OCI-LY3 (cell line): Measurements from ENCODE around the gene KHSRP.

Source experiments
- H2AFZ ChIP-seq: fragments of 200-600, 300-600 bp; shearing (Covaris generic); 2 replicates; pipeline ENCODE4 v1.6.0; 2014; ENCODE audit warnings: antibody characterized with exemption, low read depth, low read length
- H3K27ac ChIP-seq: fragments of 200-600, 300-600 bp; sonication (generic); 2 replicates; pipeline ENCODE4 v1.5.1; 2014; ENCODE audit warnings: mild to moderate bottlenecking, low read length, moderate library complexity, mixed read lengths
- H3K27me3 ChIP-seq: fragments of 200-600, 300-600 bp; sonication (generic); 2 replicates; pipeline ENCODE4 v1.6.1; 2014; ENCODE audit warnings: low read depth, low read length, mixed read lengths
- H3K36me3 ChIP-seq: fragments of 200-600, 300-600 bp; sonication (generic); replicated peaks from 2 replicates; pipeline ENCODE3; 2014; ENCODE audit warnings: low read depth, low read length, mixed read lengths
- H3K4me1 ChIP-seq: fragments of 300-600, 200-600 bp; sonication (generic); 2 replicates; pipeline ENCODE4 v1.6.1; 2014; ENCODE audit warnings: low read length, mixed read lengths
- H3K4me2 ChIP-seq: fragments of 200-600, 300-600 bp; sonication (generic); 2 replicates; pipeline ENCODE4 v1.6.1; 2014; ENCODE audit warnings: low read length, mixed read lengths
- H3K4me3 ChIP-seq: fragments of 300-600, 200-600 bp; sonication (generic); 2 replicates; pipeline ENCODE4 v1.5.1; 2014; ENCODE audit warnings: antibody characterized with exemption, mild to moderate bottlenecking, low read length, moderate library complexity
- H3K79me2 ChIP-seq: fragments of 300-600, 200-600 bp; shearing (Covaris generic); 2 replicates; pipeline ENCODE4 v1.6.1; 2014; ENCODE audit warnings: mild to moderate bottlenecking, low read length, mixed read lengths
- H3K9ac ChIP-seq: fragments of 300-600, 200-600 bp; shearing (Covaris generic); 2 replicates; pipeline ENCODE4 v1.6.0; 2014; ENCODE audit warnings: mild to moderate bottlenecking, low read length, moderate library complexity
- H3K9me3 ChIP-seq: fragments of 200-600, 300-600 bp; shearing (Covaris generic); 2 replicates; pipeline ENCODE4 v1.6.1; 2014; ENCODE audit warnings: low read length, mixed read lengths; ENCODE audit not compliant: insufficient read depth
- H4K20me1 ChIP-seq: fragments of 200-600, 300-600 bp; sonication (generic); 2 replicates; pipeline ENCODE4 v1.6.1; 2016; ENCODE audit warnings: low read length, mixed read lengths; ENCODE audit not compliant: insufficient read depth
- EZH2phosphoT487 ChIP-seq: fragments of 200-600 bp; shearing (Covaris generic); IDR thresholded peaks from 2 replicates; pipeline ENCODE4 v1.6.1; 2018; ENCODE audit warnings: antibody characterized with exemption, mixed run types, low read depth
- TF ChIP-seq, protein P1 (sequence below): fragments of 200-600, 300-600 bp; sonication (generic); IDR thresholded peaks from 2 replicates; pipeline ENCODE4 v1.5.1; 2014; ENCODE audit warnings: antibody characterized with exemption, low read length, low read depth

Gene KHSRP

DNA sequence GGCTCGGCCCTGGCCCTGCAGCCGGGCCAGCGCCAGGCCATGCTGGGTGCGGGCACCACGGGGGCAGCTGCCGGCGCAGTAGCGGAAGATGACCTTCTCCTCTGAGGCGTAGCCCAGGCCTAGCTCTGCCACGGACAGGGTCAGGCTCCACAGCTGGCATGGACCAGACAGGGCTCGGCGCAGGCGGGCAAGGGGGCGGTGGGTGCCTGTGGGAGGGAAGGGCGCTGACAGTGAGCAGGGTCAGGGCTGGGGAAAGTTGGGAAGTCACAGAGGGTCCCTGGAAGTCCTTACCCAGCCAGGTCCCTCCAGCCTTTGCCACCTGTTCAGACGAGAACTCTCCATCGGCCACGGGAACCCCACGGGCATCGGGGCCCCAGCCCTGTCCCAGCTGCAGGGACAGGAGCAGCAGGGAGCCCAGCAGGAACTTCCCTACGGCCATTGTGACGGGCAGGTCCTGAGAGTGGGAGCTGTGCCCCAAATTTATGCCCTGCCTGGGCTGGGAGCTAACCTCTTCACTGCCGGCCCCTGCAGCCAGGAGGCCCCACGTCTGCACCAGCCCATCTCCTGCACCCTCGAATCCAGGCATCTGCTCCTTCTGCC is 49.1 kb downstream of the KHSRP start, which contains the start of gene PSPN:
TSS of gene PSPN (minus strand) at position 523 of the 600 bp plus-strand sequence. CDS start at position 439, 84 bp downstream.
- H3K36me3 ChIP-seq, result peaks cover 21% of the 10 kb centered on the region

DNA sequence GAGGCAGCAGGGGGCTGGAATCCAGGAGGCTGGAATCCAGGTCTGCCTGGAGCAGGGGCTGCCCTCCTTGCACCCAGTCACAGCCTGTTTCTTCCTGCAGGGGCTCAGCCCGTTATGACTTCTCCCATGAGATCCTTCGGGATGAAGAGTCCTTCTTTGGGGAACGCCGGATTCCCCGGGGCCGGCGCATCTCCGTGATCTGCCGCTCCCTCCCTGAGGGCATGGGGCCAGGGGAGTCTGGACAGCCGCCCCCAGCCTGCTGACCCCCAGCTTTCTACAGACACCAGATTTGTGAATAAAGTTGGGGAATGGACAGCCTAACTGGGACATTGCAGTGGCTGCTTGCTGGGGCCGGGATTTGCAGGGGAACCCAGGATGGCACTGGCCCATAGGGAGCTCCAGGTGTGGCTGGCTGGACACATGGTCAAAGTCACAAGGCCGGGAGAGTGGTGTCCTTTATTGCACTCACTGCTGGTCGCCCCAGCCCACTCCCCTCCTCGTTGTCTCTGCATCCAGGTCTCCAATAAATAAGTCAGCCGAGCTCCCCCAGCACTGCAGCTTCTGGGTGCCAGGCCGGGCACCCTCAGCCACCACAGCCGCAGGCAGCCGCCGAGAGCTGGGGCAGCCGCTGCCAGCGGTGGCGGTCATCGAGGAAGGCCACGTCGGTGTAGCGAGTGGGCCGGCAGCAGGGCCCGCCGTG is 49.8 kb downstream of the KHSRP start:
- H3K36me3 ChIP-seq, result peaks cover 14% of the 10 kb centered on the region
- no peaks in the 10 kb centered on the region for H3K27me3 ChIP-seq
- no peak overlapping the region for H3K27ac ChIP-seq
- no peaks in the 10 kb centered on the region for H4K20me1 ChIP-seq
- H3K9ac ChIP-seq, result no peak overlapping the region
- H3K4me2 ChIP-seq, result no peak overlapping the region
- peaks cover 9% of the 10 kb centered on the region for H3K4me1 ChIP-seq
- H3K4me3 ChIP-seq, result no peak overlapping the region
- H3K9me3 ChIP-seq, result peaks cover under 1% of the 10 kb centered on the region; the same call in 1 of the 2 replicates
- no peak overlapping the region for H2AFZ ChIP-seq
- no peaks in the 10 kb centered on the region for H3K79me2 ChIP-seq
- no peak for TF ChIP-seq EZH2phosphoT487
- TF ChIP-seq, protein P1, sequence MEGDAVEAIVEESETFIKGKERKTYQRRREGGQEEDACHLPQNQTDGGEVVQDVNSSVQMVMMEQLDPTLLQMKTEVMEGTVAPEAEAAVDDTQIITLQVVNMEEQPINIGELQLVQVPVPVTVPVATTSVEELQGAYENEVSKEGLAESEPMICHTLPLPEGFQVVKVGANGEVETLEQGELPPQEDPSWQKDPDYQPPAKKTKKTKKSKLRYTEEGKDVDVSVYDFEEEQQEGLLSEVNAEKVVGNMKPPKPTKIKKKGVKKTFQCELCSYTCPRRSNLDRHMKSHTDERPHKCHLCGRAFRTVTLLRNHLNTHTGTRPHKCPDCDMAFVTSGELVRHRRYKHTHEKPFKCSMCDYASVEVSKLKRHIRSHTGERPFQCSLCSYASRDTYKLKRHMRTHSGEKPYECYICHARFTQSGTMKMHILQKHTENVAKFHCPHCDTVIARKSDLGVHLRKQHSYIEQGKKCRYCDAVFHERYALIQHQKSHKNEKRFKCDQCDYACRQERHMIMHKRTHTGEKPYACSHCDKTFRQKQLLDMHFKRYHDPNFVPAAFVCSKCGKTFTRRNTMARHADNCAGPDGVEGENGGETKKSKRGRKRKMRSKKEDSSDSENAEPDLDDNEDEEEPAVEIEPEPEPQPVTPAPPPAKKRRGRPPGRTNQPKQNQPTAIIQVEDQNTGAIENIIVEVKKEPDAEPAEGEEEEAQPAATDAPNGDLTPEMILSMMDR, result no peak

More for the DNA sequence above, 49.1 kb downstream of the KHSRP start, which contains the start of gene PSPN:
- Histone ChIP-seq H2AFZ (no peak within 1 kb of the TSS), H3K4me3 (no peak within 1 kb of the TSS), H3K4me2 (no peak within 1 kb of the TSS), H3K9me3 (peaks cover 7% of the 10 kb centered on the region; the same call in 1 of the 2 replicates), H3K79me2 (no peaks in the 10 kb centered on the region), H4K20me1 (no peaks in the 10 kb centered on the region), H3K9ac (no peak within 1 kb of the TSS), H3K27ac (no peak within 1 kb of the TSS), H3K4me1 (peaks cover 9% of the 10 kb centered on the region), H3K27me3 (no peaks in the 10 kb centered on the region)
- no peak for TF ChIP-seq EZH2phosphoT487
- TF ChIP-seq, protein P1, result no peak

DNA sequence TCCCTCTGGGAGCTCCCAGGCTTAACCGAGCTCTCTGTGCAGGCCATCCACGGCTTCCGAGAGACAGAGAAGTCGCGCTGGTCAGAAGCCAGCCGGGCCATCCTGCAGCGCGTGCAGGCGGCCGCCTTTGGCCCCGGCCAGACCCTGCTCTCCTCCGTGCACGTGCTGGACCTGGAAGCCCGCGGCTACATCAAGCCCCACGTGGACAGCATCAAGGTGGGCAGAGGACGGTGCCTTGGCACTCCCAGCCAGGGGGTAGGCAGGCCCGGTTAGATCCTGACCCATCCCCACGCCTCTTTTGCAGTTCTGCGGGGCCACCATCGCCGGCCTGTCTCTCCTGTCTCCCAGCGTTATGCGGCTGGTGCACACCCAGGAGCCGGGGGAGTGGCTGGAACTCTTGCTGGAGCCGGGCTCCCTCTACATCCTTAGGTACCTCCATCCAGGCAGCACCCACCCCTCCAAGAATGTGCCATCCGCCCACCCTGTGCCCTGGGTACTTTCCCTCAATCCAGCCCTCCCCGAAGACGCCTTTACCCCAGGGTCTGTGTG is 50.4 kb downstream of the KHSRP start:
- H3K4me2 ChIP-seq, result peak overlapping the region; percentile 91
- no peak overlapping the region for H3K27ac ChIP-seq
- no peaks in the 10 kb centered on the region for H4K20me1 ChIP-seq
- peaks cover 9% of the 10 kb centered on the region for H3K4me1 ChIP-seq
- H3K4me3 ChIP-seq, result peak overlapping the region; percentile 81
- H3K9me3 ChIP-seq, result no peaks in the 10 kb centered on the region
- peaks cover 8% of the 10 kb centered on the region for H3K36me3 ChIP-seq
- H3K9ac ChIP-seq, result peak overlapping the region; percentile 58; the same call in 1 of the 2 replicates
- TF ChIP-seq, protein P1, result no peak
- TF ChIP-seq EZH2phosphoT487, result no peak
- no peaks in the 10 kb centered on the region for H3K79me2 ChIP-seq
- H2AFZ ChIP-seq, result no peak overlapping the region
- no peaks in the 10 kb centered on the region for H3K27me3 ChIP-seq

DNA sequence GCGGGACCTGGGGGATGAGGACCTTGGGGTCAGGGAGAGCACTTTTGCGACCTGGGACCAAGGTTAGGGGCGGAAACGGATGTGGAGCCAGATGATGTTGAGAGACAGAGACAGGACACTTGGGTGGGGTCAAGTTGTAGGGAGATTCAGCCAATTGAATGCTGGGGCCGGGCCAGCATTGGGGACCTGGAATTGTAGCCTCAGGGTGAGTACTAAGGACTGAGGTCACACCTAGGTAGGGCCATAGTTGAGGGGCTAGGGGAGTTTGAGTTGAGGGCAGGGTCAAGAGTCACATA is 50.9 kb downstream of the KHSRP start:
- H3K27me3 ChIP-seq, result no peaks in the 10 kb centered on the region
- no peaks in the 10 kb centered on the region for H4K20me1 ChIP-seq
- H3K36me3 ChIP-seq, result peaks cover 7% of the 10 kb centered on the region
- no peaks in the 10 kb centered on the region for H3K79me2 ChIP-seq
- peak overlapping the region; percentile 58 for H3K9ac ChIP-seq
- no peak for TF ChIP-seq EZH2phosphoT487
- TF ChIP-seq, protein P1, result no peak
- H3K9me3 ChIP-seq, result no peaks in the 10 kb centered on the region
- H3K4me3 ChIP-seq, result peak overlapping the region; percentile 81
- H3K4me1 ChIP-seq, result peaks cover 9% of the 10 kb centered on the region
- H3K4me2 ChIP-seq, result peak overlapping the region; percentile 91
- peak overlapping the region; percentile 10 for H3K27ac ChIP-seq
- no peak overlapping the region for H2AFZ ChIP-seq
